Stomach smooth muscle (tissue), 2 donors: ENCODE measurements around the gene BPHL.
"Not testable (repeated sequence)": the region's sequence is repeated elsewhere in the genome, so short reads cannot be mapped to it uniquely, and the experiment has no call there.

ENCODE experiments used
- H3K27ac ChIP-seq: one replicate; pipeline ENCODE4 v1.7.0; 2013; ENCODE audit warnings: mild to moderate bottlenecking, low read length, inconsistent platforms
- H3K27me3 ChIP-seq, 2 donors: one replicate each; pipeline ENCODE4 v1.7.0; 2013; ENCODE audit warnings: low read length in 2 of 2; ENCODE audit not compliant: insufficient read depth in 2 of 2, control insufficient read depth in 1 of 2
- H3K36me3 ChIP-seq, 2 donors: one replicate each; pipeline ENCODE4 v1.7.0; 2013; ENCODE audit warnings: low read length in 2 of 2; ENCODE audit not compliant: control insufficient read depth in 2 of 2, insufficient read depth in 2 of 2
- H3K4me1 ChIP-seq: one replicate; pipeline ENCODE4 v1.7.0; 2013; ENCODE audit warnings: low read length; ENCODE audit not compliant: control insufficient read depth, insufficient read depth
- H3K4me3 ChIP-seq, 2 donors: one replicate each; pipeline ENCODE4 v1.7.0; 2013; ENCODE audit warnings: low read length in 2 of 2
- H3K9ac ChIP-seq, 2 donors: one replicate each; pipeline ENCODE4 v1.7.0; 2013; ENCODE audit warnings: low read length in 2 of 2, mild to moderate bottlenecking in 1 of 2
- H3K9me3 ChIP-seq, 2 donors: one replicate each; pipeline ENCODE4 v1.7.0; 2013; ENCODE audit warnings: low read length in 2 of 2; ENCODE audit not compliant: control insufficient read depth in 2 of 2
- donor health status: healthy.
- donor health status: Pancreatic carcinoma.

The BPHL gene

GRCh38 chr6:3165631-3166534 lies 47.4 kb downstream of the BPHL start:
- no peak overlapping the region for H3K9ac ChIP-seq
- H3K4me1 ChIP-seq: peaks cover 3% of the 10 kb centered on the region
- H3K4me3 ChIP-seq: no peak overlapping the region
- no peak overlapping the region for H3K27ac ChIP-seq
- no peaks in the 10 kb centered on the region for H3K27me3 ChIP-seq
- no peaks in the 10 kb centered on the region for H3K9me3 ChIP-seq
- no peaks in the 10 kb centered on the region for H3K36me3 ChIP-seq

- H3K27me3 ChIP-seq, H3K4me3 ChIP-seq, H3K9ac ChIP-seq, H3K36me3 ChIP-seq, H3K9me3 ChIP-seq, H3K4me1 ChIP-seq, H3K27ac ChIP-seq: not testable (repeated sequence)
Observed at GRCh38 chr6:3166535-3167225, 48.2 kb downstream of the BPHL start.

- H3K27me3 ChIP-seq, H3K4me3 ChIP-seq, H3K27ac ChIP-seq, H3K4me1 ChIP-seq, H3K9me3 ChIP-seq, H3K9ac ChIP-seq, H3K36me3 ChIP-seq: not testable (repeated sequence)
Observed at GRCh38 chr6:3168046-3168445, 49.5 kb downstream of the BPHL start.

GRCh38 chr6:3170676-3171075 lies 52.2 kb downstream of the BPHL start:
- not testable (repeated sequence) for H3K9me3 ChIP-seq, H3K4me1 ChIP-seq, H3K4me3 ChIP-seq, H3K27ac ChIP-seq, H3K36me3 ChIP-seq, H3K9ac ChIP-seq, H3K27me3 ChIP-seq

GRCh38 chr6:3171313-3172175 lies 53.0 kb downstream of the BPHL start:
- H3K9ac ChIP-seq, H3K4me3 ChIP-seq, H3K9me3 ChIP-seq, H3K36me3 ChIP-seq, H3K27ac ChIP-seq, H3K27me3 ChIP-seq, H3K4me1 ChIP-seq: not testable (repeated sequence)

- not testable (repeated sequence) for H3K27me3 ChIP-seq, H3K27ac ChIP-seq, H3K9me3 ChIP-seq, H3K4me1 ChIP-seq, H3K4me3 ChIP-seq, H3K9ac ChIP-seq, H3K36me3 ChIP-seq
Observed at GRCh38 chr6:3172789-3173188, 54.3 kb downstream of the BPHL start.

- not testable (repeated sequence) for H3K4me1 ChIP-seq, H3K4me3 ChIP-seq, H3K27me3 ChIP-seq, H3K27ac ChIP-seq, H3K9me3 ChIP-seq, H3K9ac ChIP-seq, H3K36me3 ChIP-seq
Observed at GRCh38 chr6:3173636-3174089, 55.2 kb downstream of the BPHL start.

GRCh38 chr6:3175715-3176402 lies 57.3 kb downstream of the BPHL start:
- Histone ChIP-seq H3K4me1 (no peaks in the 10 kb centered on the region), H3K36me3 (no peaks in the 10 kb centered on the region), H3K27me3 (no peaks in the 10 kb centered on the region), H3K4me3 (no peak overlapping the region), H3K9me3 (no peaks in the 10 kb centered on the region), H3K27ac (no peak overlapping the region), H3K9ac (no peak overlapping the region)

- no peaks in the 10 kb centered on the region for H3K27me3 ChIP-seq
- H3K9ac ChIP-seq: no peak overlapping the region
- no peak overlapping the region for H3K27ac ChIP-seq
- H3K9me3 ChIP-seq: no peaks in the 10 kb centered on the region
- no peak overlapping the region for H3K4me3 ChIP-seq
- no peaks in the 10 kb centered on the region for H3K36me3 ChIP-seq
- H3K4me1 ChIP-seq: no peaks in the 10 kb centered on the region
Observed at GRCh38 chr6:3176562-3177355, 58.2 kb downstream of the BPHL start.

- H3K9me3 ChIP-seq, H3K27ac ChIP-seq, H3K4me3 ChIP-seq, H3K36me3 ChIP-seq, H3K27me3 ChIP-seq, H3K4me1 ChIP-seq, H3K9ac ChIP-seq: not testable (repeated sequence)
Observed at GRCh38 chr6:3178666-3179065, 60.2 kb downstream of the BPHL start.
